ENCODE data around the gene CTBP2.

CTBP2 gene

GRCh38 chr10:125137601-125138438, 22.5 kb downstream of the CTBP2 start:
- DNase-seq (ENCODE audit: low read depth), result no peak
- no peak overlapping the region for H3K4me3 ChIP-seq (ENCODE audit: control insufficient read depth, low read depth, low read length)
- no peak for TF ChIP-seq CTCF (conservative IDR thresholded peaks at IDR 0.05; ENCODE audit: control insufficient read depth, insufficient read depth, low read depth, low read length)

GRCh38 chr10:125136087-125136486, 24.3 kb downstream of the CTBP2 start:
- no peak for DNase-seq (ENCODE audit: low read depth)
- H3K4me3 ChIP-seq (ENCODE audit: control insufficient read depth, low read depth, low read length), result no peak overlapping the region
- TF ChIP-seq CTCF (conservative IDR thresholded peaks at IDR 0.05; ENCODE audit: control insufficient read depth, insufficient read depth, low read depth, low read length), result no peak

- no peak overlapping the region for H3K4me3 ChIP-seq (ENCODE audit: control insufficient read depth, low read depth, low read length)
- no peak for DNase-seq (ENCODE audit: low read depth)
- no peak for TF ChIP-seq CTCF (conservative IDR thresholded peaks at IDR 0.05; ENCODE audit: control insufficient read depth, insufficient read depth, low read depth, low read length)
These were observed 24.7 kb downstream of the CTBP2 start for GRCh38 chr10:125135771-125136035.

- no peak for TF ChIP-seq CTCF (conservative IDR thresholded peaks at IDR 0.05; ENCODE audit: control insufficient read depth, insufficient read depth, low read depth, low read length)
- H3K4me3 ChIP-seq (ENCODE audit: control insufficient read depth, low read depth, low read length), result no peak overlapping the region
- no peak for DNase-seq (ENCODE audit: low read depth)
These were observed 25.2 kb downstream of the CTBP2 start for GRCh38 chr10:125134916-125135770.

- TF ChIP-seq CTCF (conservative IDR thresholded peaks at IDR 0.05; ENCODE audit: control insufficient read depth, insufficient read depth, low read depth, low read length), result no peak
- DNase-seq (ENCODE audit: low read depth), result no peak
- H3K4me3 ChIP-seq (ENCODE audit: control insufficient read depth, low read depth, low read length), result no peak overlapping the region
These were observed 25.9 kb downstream of the CTBP2 start for GRCh38 chr10:125134483-125134848.

GRCh38 chr10:125133696-125134482, 26.5 kb downstream of the CTBP2 start:
- TF ChIP-seq CTCF (conservative IDR thresholded peaks at IDR 0.05; ENCODE audit: control insufficient read depth, insufficient read depth, low read depth, low read length), result no peak
- no peak for DNase-seq (ENCODE audit: low read depth)
- no peak overlapping the region for H3K4me3 ChIP-seq (ENCODE audit: control insufficient read depth, low read depth, low read length)

All from fibroblast of mammary gland (primary cell).